PFSK-1 (cell line): ENCODE results near the gene RERE.

Source experiments
- TAF1 ChIP-seq: IDR thresholded peaks from 2 replicates; pipeline ENCODE4 v1.6.1; 2012; ENCODE audit warnings: low read length, control low read depth, borderline replicate concordance; ENCODE audit not compliant: insufficient read depth
- TF ChIP-seq, protein P1 (sequence below), 2 experiments: IDR thresholded peaks; 2 replicates each; pipeline versions ENCODE4 v1.6.1 to v1.8.0; 2011 to 2012; ENCODE audit warnings: low read depth in 2 of 2, low read length in 2 of 2, control low read depth in 1 of 2, inconsistent platforms in 1 of 2, mild to moderate bottlenecking in 1 of 2, moderate library complexity in 1 of 2; ENCODE audit not compliant: insufficient read depth in 1 of 2

DNA sequence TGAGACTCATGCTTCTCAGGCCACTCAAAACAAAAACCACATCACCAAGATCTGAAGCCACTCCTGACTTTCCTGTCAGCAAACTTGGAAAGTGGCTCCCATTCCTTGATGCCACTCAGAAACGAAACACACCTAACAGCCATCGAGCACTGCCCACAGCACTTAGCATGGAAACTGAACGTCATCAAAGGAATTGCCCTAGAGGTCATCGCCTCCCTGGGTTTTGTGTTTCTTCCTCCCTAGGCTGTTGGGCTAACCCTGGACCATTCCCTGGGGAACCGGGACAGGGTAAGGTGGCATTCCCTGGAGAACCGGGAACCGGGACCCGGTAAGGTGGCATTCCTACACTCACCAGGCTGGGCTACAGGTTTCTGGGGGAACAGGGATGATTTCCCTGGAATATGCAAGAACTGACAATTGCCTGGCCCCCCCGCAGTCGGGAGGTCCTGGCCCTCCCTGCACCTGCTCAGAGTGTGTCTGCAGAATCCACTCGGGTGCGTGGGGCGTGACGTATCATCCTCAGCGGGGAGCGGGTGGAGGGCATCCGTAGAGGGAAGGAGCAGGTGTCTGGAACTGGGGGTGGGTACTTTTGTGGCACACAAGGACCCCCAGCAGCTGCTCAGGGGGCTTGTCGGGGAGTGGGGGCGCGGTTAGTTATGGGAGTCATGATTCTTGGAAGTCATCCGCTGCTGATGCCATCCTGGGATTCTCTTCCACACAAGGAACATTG, 469.2 kb downstream of the RERE start:
- TF ChIP-seq TAF1 = no peak
- TF ChIP-seq, protein P1, sequence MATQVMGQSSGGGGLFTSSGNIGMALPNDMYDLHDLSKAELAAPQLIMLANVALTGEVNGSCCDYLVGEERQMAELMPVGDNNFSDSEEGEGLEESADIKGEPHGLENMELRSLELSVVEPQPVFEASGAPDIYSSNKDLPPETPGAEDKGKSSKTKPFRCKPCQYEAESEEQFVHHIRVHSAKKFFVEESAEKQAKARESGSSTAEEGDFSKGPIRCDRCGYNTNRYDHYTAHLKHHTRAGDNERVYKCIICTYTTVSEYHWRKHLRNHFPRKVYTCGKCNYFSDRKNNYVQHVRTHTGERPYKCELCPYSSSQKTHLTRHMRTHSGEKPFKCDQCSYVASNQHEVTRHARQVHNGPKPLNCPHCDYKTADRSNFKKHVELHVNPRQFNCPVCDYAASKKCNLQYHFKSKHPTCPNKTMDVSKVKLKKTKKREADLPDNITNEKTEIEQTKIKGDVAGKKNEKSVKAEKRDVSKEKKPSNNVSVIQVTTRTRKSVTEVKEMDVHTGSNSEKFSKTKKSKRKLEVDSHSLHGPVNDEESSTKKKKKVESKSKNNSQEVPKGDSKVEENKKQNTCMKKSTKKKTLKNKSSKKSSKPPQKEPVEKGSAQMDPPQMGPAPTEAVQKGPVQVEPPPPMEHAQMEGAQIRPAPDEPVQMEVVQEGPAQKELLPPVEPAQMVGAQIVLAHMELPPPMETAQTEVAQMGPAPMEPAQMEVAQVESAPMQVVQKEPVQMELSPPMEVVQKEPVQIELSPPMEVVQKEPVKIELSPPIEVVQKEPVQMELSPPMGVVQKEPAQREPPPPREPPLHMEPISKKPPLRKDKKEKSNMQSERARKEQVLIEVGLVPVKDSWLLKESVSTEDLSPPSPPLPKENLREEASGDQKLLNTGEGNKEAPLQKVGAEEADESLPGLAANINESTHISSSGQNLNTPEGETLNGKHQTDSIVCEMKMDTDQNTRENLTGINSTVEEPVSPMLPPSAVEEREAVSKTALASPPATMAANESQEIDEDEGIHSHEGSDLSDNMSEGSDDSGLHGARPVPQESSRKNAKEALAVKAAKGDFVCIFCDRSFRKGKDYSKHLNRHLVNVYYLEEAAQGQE (IDR thresholded peaks at IDR 0.05; ENCODE audit: insufficient read depth in 1 of 2, low read depth in 2 of 2, low read length in 2 of 2) = no peak
